ENCODE data around the gene COMT. TPM values are rescaled to one million over a fixed set of nuclear protein-coding genes. Genes with fewer than 3 reads are reported as not detected.

The COMT gene
- total and polyA plus RNA-seq, 4 donors: 75.3 to 430 (median 146) TPM

DNA sequence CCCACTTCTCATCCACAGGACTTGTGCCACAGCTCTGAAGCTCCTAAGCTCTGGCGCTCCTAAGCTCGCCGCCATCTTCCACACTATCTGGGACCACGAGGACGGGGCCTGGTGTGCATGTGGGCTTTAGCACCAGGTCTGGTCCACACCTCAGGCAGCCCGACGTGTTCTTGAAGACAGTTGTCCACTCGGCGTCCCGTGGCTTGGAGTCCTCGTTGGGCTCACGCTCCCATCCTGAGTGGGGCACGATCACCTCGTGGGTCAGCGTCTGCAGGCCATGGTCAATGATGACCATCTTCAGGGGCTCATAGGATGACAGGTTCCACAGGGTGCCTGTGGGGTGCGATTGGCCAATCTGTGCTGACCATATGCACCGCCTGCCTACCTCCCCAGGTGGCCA is 37.2 kb downstream of the COMT start:
- Histone ChIP-seq H3K4me3 (ENCODE audit: low read depth in 1 of 3, low read length in 3 of 3) (no peak overlapping the region), H3K27me3 (ENCODE audit: control insufficient read depth in 4 of 4, insufficient read depth in 4 of 4, low read length in 3 of 4) (no peaks in the 10 kb centered on the region), H3K9me3 (ENCODE audit: control insufficient read depth in 4 of 4, low read length in 3 of 4) (no peaks in the 10 kb centered on the region), H3K36me3 (ENCODE audit: control insufficient read depth in 4 of 4, insufficient read depth in 3 of 4, low read depth in 1 of 4, low read length in 3 of 4) (peaks cover 0 to 35% (median 4%) of the 10 kb centered on the region in 4 donors), H3K27ac (ENCODE audit: low read depth in 1 of 2, low read length in 2 of 2) (no peak overlapping the region), H3K4me1 (ENCODE audit: control insufficient read depth in 4 of 4, insufficient read depth in 4 of 4, low read length in 3 of 4) (no peaks in the 10 kb centered on the region), H3K9ac (ENCODE audit: low read depth in 1 of 2, low read length in 2 of 2) (no peak overlapping the region)
- DNase-seq (ENCODE audit: low spot score): no peak
- TF ChIP-seq YY1 (IDR thresholded peaks at IDR 0.05) (no peak), RAD21 (IDR thresholded peaks at IDR 0.05) (no peak), JUND (IDR thresholded peaks at IDR 0.05) (no peak), TAF1 (conservative IDR thresholded peaks at IDR 0.05) (no peak), FOXA2 (IDR thresholded peaks at IDR 0.05) (no peak), HNF4A (conservative IDR thresholded peaks at IDR 0.05) (no peak), RXRA (IDR thresholded peaks at IDR 0.05) (no peak)
- TF ChIP-seq, protein P1, sequence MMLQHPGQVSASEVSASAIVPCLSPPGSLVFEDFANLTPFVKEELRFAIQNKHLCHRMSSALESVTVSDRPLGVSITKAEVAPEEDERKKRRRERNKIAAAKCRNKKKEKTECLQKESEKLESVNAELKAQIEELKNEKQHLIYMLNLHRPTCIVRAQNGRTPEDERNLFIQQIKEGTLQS (IDR thresholded peaks at IDR 0.05): no peak
- TF ChIP-seq, protein P2, sequence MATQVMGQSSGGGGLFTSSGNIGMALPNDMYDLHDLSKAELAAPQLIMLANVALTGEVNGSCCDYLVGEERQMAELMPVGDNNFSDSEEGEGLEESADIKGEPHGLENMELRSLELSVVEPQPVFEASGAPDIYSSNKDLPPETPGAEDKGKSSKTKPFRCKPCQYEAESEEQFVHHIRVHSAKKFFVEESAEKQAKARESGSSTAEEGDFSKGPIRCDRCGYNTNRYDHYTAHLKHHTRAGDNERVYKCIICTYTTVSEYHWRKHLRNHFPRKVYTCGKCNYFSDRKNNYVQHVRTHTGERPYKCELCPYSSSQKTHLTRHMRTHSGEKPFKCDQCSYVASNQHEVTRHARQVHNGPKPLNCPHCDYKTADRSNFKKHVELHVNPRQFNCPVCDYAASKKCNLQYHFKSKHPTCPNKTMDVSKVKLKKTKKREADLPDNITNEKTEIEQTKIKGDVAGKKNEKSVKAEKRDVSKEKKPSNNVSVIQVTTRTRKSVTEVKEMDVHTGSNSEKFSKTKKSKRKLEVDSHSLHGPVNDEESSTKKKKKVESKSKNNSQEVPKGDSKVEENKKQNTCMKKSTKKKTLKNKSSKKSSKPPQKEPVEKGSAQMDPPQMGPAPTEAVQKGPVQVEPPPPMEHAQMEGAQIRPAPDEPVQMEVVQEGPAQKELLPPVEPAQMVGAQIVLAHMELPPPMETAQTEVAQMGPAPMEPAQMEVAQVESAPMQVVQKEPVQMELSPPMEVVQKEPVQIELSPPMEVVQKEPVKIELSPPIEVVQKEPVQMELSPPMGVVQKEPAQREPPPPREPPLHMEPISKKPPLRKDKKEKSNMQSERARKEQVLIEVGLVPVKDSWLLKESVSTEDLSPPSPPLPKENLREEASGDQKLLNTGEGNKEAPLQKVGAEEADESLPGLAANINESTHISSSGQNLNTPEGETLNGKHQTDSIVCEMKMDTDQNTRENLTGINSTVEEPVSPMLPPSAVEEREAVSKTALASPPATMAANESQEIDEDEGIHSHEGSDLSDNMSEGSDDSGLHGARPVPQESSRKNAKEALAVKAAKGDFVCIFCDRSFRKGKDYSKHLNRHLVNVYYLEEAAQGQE (IDR thresholded peaks at IDR 0.05): no peak
- WGBS: 94% methylated on average over 17 of the region's 17 CpGs

DNA sequence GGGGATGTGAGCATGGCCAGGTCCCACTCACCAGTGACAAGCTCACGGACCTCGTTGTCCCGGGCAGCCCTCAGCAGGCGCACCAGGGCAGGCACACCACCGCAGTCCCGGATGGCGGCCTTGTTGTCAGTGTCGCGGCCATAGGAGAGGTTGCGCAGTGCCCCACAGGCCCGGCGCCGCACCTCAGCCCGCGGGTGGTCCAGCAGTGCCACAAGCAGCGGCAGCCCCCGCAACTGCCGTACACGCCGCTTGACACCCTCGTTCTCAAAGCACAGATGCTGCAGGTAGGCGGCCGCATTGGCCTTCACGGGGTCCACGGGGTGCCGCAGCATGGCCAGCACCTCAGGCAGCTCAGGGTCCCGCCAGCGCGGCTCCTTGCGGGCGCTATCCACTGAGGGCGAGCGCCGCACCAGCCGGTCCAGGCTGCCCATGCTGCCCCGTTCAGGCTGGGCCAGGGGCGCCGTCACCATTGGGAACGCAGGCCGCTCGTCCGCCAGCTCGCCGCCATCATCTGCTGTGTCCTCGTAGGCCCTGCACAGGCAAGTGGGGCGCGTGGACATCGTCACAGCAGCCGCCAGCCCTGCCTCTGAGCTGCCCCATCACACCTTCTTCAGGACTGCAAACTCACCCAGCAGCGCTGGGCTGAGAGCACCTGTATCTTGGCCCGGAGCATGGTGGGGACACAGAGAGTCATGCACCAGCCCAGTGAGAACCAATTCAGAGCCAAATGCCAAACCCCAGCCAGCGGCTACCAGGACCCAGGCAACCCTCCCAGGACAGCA is 38.3 kb downstream of the COMT start:
- Histone ChIP-seq H3K27ac (ENCODE audit: low read depth in 1 of 2, low read length in 2 of 2) (no peak overlapping the region), H3K4me3 (ENCODE audit: low read depth in 1 of 3, low read length in 3 of 3) (no peak overlapping the region), H3K9ac (ENCODE audit: low read depth in 1 of 2, low read length in 2 of 2) (no peak overlapping the region), H3K4me1 (ENCODE audit: control insufficient read depth in 4 of 4, insufficient read depth in 4 of 4, low read length in 3 of 4) (peaks cover 0 to 2% (median 0%) of the 10 kb centered on the region in 4 donors), H3K9me3 (ENCODE audit: control insufficient read depth in 4 of 4, low read length in 3 of 4) (no peaks in the 10 kb centered on the region), H3K27me3 (ENCODE audit: control insufficient read depth in 4 of 4, insufficient read depth in 4 of 4, low read length in 3 of 4) (no peaks in the 10 kb centered on the region), H3K36me3 (ENCODE audit: control insufficient read depth in 4 of 4, insufficient read depth in 3 of 4, low read depth in 1 of 4, low read length in 3 of 4) (peaks cover 0 to 35% (median 4%) of the 10 kb centered on the region in 4 donors)
- DNase-seq (ENCODE audit: low spot score): no peak
- no peak for TF ChIP-seq SP1 (IDR thresholded peaks at IDR 0.05)
- no peak for TF ChIP-seq HNF4A (conservative IDR thresholded peaks at IDR 0.05)
- TF ChIP-seq, protein P1 (IDR thresholded peaks at IDR 0.05): no peak
- no peak for TF ChIP-seq RAD21 (IDR thresholded peaks at IDR 0.05)
- no peak for TF ChIP-seq NR2F2 (IDR thresholded peaks at IDR 0.05)
- no peak for TF ChIP-seq YY1 (IDR thresholded peaks at IDR 0.05)
- TF ChIP-seq FOXA2 (IDR thresholded peaks at IDR 0.05): no peak
- TF ChIP-seq, protein P3, sequence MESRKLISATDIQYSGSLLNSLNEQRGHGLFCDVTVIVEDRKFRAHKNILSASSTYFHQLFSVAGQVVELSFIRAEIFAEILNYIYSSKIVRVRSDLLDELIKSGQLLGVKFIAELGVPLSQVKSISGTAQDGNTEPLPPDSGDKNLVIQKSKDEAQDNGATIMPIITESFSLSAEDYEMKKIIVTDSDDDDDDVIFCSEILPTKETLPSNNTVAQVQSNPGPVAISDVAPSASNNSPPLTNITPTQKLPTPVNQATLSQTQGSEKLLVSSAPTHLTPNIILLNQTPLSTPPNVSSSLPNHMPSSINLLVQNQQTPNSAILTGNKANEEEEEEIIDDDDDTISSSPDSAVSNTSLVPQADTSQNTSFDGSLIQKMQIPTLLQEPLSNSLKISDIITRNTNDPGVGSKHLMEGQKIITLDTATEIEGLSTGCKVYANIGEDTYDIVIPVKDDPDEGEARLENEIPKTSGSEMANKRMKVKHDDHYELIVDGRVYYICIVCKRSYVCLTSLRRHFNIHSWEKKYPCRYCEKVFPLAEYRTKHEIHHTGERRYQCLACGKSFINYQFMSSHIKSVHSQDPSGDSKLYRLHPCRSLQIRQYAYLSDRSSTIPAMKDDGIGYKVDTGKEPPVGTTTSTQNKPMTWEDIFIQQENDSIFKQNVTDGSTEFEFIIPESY (IDR thresholded peaks at IDR 0.05): no peak
- no peak for TF ChIP-seq EGR1 (IDR thresholded peaks at IDR 0.05; ENCODE audit: low read depth in 2 of 2)
- WGBS: 96% methylated on average over 52 of the region's 52 CpGs

All from liver (tissue), 9 donors.